ENCODE results near the gene TFB2M. TPM values are rescaled to one million over a fixed set of nuclear protein-coding genes. Genes with fewer than 3 reads are reported as not detected.
A peak's percentile ranks its signal among the peaks of the same experiment; 100 is the strongest.
"Not testable (repeated sequence)": the region's sequence is repeated elsewhere in the genome, so short reads cannot be mapped to it uniquely, and the experiment has no call there.

Gene TFB2M
- polyA plus RNA-seq, 1 donor = 15.1 TPM

DNA sequence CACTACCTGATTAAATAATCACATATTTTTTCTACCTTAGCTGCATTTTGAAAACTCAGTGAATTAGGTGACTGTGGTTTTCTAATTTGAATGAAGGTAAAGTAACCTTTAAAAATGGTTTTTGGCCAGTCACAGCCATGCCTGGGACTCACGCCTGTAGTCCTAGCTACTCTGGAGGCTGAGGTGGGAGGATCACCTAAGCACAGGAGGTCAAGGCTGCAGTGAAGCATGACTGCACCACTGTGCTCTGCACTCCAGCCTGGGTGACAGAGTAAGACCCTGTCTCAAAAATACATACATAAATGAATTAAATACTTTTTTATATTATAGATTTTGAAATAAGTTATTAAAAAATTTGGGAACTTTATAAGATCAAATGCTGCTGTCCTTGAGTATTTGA lies 5.9 kb upstream of the TFB2M start:
- no CpG with 5 or more reads among the region's 1 CpG for WGBS (ENCODE audit: insufficient coverage, low lambda C conversion rate)
- no peaks in the 10 kb centered on the region for H3K4me1 ChIP-seq (ENCODE audit: control insufficient read depth, insufficient read depth, low read length)
- no peaks in the 10 kb centered on the region for H3K27me3 ChIP-seq (ENCODE audit: control insufficient read depth, insufficient read depth, low read length)
- H3K9me3 ChIP-seq (ENCODE audit: control insufficient read depth, low read depth, low read length) = no peaks in the 10 kb centered on the region
- no peaks in the 10 kb centered on the region for H3K36me3 ChIP-seq (ENCODE audit: control insufficient read depth, insufficient read depth, low read length)
- no peak overlapping the region for H3K27ac ChIP-seq (ENCODE audit: low read length)
- H3K4me3 ChIP-seq (ENCODE audit: low read length) = no peak overlapping the region
- no peak for DNase-seq

DNA sequence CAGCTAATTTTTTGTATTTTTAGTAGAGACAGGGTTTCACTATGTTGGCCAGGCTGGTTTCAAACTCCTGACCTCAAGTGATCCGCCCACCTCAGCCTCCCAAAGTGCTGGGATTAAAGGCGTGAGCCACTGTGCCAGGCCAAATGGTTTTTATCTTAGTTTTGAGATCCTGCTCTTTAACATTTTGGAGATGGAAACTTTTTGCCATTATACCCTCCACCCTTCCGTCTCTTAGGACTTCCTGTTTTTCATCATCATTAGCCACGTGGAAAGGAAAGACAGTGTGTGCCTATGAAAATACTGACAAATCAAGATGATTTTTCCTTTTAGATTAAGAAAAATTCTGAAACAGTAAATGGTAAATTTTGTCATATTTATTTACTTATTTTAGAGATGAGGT lies 5.2 kb upstream of the TFB2M start:
- not testable (repeated sequence) for H3K4me3 ChIP-seq (ENCODE audit: low read length); H3K36me3 ChIP-seq (ENCODE audit: control insufficient read depth, insufficient read depth, low read length); H3K27me3 ChIP-seq (ENCODE audit: control insufficient read depth, insufficient read depth, low read length); H3K27ac ChIP-seq (ENCODE audit: low read length); H3K4me1 ChIP-seq (ENCODE audit: control insufficient read depth, insufficient read depth, low read length); DNase-seq; H3K9me3 ChIP-seq (ENCODE audit: control insufficient read depth, low read depth, low read length)
- WGBS (ENCODE audit: insufficient coverage, low lambda C conversion rate) = 81% methylated on average over 2 of the region's 4 CpGs

DNA sequence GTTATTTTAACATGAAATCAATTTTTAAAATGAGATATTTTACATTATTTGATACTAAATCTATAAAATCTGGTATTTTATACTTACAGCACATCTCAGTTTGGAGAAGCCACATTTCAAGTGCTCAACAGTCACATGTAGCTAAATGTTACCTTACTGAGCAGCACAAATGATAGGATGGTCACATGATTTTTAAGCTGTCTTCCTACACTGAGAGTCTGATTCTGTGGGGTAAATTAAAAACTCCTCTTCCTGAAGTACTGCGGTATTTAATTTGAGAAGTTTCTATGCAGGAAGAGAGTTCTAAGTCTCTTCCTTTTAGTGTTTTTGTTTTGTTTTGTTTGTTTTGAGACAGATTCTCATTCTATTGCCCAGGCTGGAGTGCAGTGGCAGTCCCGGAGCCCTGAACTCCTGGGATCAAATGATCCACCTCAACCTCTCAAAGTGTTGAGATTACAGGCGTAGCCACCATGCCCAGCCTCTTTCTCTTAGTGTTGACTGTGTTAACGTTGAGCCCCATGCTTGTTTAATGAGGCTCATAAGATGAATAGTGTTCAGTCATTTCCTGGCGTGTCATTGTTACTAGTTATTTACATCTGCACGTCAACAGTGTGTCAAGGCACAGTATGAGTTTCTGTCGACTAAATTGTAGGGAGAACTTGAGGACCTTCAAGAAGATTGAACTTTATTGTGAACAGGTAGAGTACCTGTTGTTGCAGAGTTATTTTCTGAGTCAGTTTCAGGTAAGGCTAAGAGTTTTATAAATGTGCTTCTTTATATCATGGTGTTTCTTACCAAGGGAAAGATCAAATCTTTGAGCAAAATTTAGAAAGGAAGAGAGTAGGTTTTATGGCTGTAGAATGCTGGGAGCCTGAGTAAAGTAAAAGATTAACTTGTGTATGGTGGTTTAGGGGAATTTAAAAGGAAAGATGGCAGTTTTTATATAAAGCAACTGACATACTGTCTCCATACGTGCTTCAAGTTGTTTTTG lies 3.5 kb upstream of the TFB2M start:
- WGBS (ENCODE audit: insufficient coverage, low lambda C conversion rate) = no CpG with 5 or more reads among the region's 8 CpGs
- peak in 1 of 2 donors; percentile 34 for DNase-seq
- Histone ChIP-seq H3K36me3 (ENCODE audit: control insufficient read depth, insufficient read depth, low read length) (no peaks in the 10 kb centered on the region), H3K9me3 (ENCODE audit: control insufficient read depth, low read depth, low read length) (no peaks in the 10 kb centered on the region), H3K27me3 (ENCODE audit: control insufficient read depth, insufficient read depth, low read length) (no peaks in the 10 kb centered on the region), H3K4me3 (ENCODE audit: low read length) (no peak overlapping the region), H3K27ac (ENCODE audit: low read length) (peak overlapping the region; percentile 4), H3K4me1 (ENCODE audit: control insufficient read depth, insufficient read depth, low read length) (peaks cover 2% of the 10 kb centered on the region)

GRCh38 chr1:246567646-246568235 lies 1.7 kb upstream of the TFB2M start:
- Histone ChIP-seq H3K4me3 (ENCODE audit: low read length) (peak overlapping the region; percentile 88), H3K36me3 (ENCODE audit: control insufficient read depth, insufficient read depth, low read length) (no peaks in the 10 kb centered on the region), H3K9me3 (ENCODE audit: control insufficient read depth, low read depth, low read length) (no peaks in the 10 kb centered on the region), H3K27me3 (ENCODE audit: control insufficient read depth, insufficient read depth, low read length) (no peaks in the 10 kb centered on the region), H3K27ac (ENCODE audit: low read length) (peak overlapping the region; percentile 94), H3K4me1 (ENCODE audit: control insufficient read depth, insufficient read depth, low read length) (peaks cover 2% of the 10 kb centered on the region)
- DNase-seq = no peak
- 50% methylated on average over 1 of the region's 4 CpGs for WGBS (ENCODE audit: insufficient coverage, low lambda C conversion rate)

- DNase-seq = peak in 1 of 2 donors; percentile 47
- H3K4me1 ChIP-seq (ENCODE audit: control insufficient read depth, insufficient read depth, low read length) = peaks cover 2% of the 10 kb centered on the region
- H3K9me3 ChIP-seq (ENCODE audit: control insufficient read depth, low read depth, low read length) = no peaks in the 10 kb centered on the region
- no peaks in the 10 kb centered on the region for H3K27me3 ChIP-seq (ENCODE audit: control insufficient read depth, insufficient read depth, low read length)
- no peaks in the 10 kb centered on the region for H3K36me3 ChIP-seq (ENCODE audit: control insufficient read depth, insufficient read depth, low read length)
- H3K27ac ChIP-seq (ENCODE audit: low read length) = peak overlapping the region; percentile 94
- peak overlapping the region; percentile 88 for H3K4me3 ChIP-seq (ENCODE audit: low read length)
- WGBS (ENCODE audit: insufficient coverage, low lambda C conversion rate) = 11% methylated on average over 3 of the region's 25 CpGs
These were observed 968 bp upstream of the TFB2M start for GRCh38 chr1:246566813-246567645.

DNA sequence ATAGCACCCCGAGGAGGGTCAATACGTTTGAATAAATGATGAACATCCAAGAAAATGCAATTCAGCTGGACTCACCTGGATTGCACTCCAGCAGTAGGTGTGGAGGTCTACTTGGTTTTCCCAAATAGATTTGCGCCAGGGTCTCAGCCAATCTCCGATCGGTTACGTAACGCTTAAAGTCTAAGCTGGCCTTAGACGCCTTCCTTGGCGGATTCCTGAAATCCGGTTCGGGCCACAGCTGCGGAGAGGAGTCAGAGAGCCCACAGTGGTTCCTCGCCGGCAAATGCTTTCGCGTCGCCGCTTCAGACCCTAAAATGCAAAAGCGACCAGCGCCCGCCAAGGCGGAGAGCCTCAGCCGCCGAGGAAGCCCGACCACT lies 322 bp downstream of the TFB2M start:
- no peaks in the 10 kb centered on the region for H3K9me3 ChIP-seq (ENCODE audit: control insufficient read depth, low read depth, low read length)
- peak overlapping the region; percentile 88 for H3K4me3 ChIP-seq (ENCODE audit: low read length)
- WGBS (ENCODE audit: insufficient coverage, low lambda C conversion rate) = no CpG with 5 or more reads among the region's 25 CpGs
- peaks cover 2% of the 10 kb centered on the region for H3K4me1 ChIP-seq (ENCODE audit: control insufficient read depth, insufficient read depth, low read length)
- peak overlapping the region; percentile 51 for H3K27ac ChIP-seq (ENCODE audit: low read length)
- DNase-seq = peak in 1 of 2 donors; percentile 35
- H3K36me3 ChIP-seq (ENCODE audit: control insufficient read depth, insufficient read depth, low read length) = peaks cover 2% of the 10 kb centered on the region
- no peaks in the 10 kb centered on the region for H3K27me3 ChIP-seq (ENCODE audit: control insufficient read depth, insufficient read depth, low read length)

GRCh38 chr1:246564839-246565750 lies 966 bp downstream of the TFB2M start:
- Histone ChIP-seq H3K27ac (ENCODE audit: low read length) (peak overlapping the region; percentile 51), H3K4me3 (ENCODE audit: low read length) (peak overlapping the region; percentile 88), H3K36me3 (ENCODE audit: control insufficient read depth, insufficient read depth, low read length) (peaks cover 6% of the 10 kb centered on the region), H3K9me3 (ENCODE audit: control insufficient read depth, low read depth, low read length) (no peaks in the 10 kb centered on the region), H3K27me3 (ENCODE audit: control insufficient read depth, insufficient read depth, low read length) (no peaks in the 10 kb centered on the region), H3K4me1 (ENCODE audit: control insufficient read depth, insufficient read depth, low read length) (peaks cover 2% of the 10 kb centered on the region)
- WGBS (ENCODE audit: insufficient coverage, low lambda C conversion rate) = 37% methylated on average over 2 of the region's 33 CpGs
- DNase-seq = no peak

GRCh38 chr1:246560833-246561232 lies 5.2 kb downstream of the TFB2M start:
- peaks cover 34% of the 10 kb centered on the region for H3K36me3 ChIP-seq (ENCODE audit: control insufficient read depth, insufficient read depth, low read length)
- not testable (repeated sequence) for DNase-seq; H3K4me3 ChIP-seq (ENCODE audit: low read length); H3K27ac ChIP-seq (ENCODE audit: low read length); H3K9me3 ChIP-seq (ENCODE audit: control insufficient read depth, low read depth, low read length); H3K4me1 ChIP-seq (ENCODE audit: control insufficient read depth, insufficient read depth, low read length); H3K27me3 ChIP-seq (ENCODE audit: control insufficient read depth, insufficient read depth, low read length)
- no CpG with 5 or more reads among the region's 10 CpGs for WGBS (ENCODE audit: insufficient coverage, low lambda C conversion rate)

GRCh38 chr1:246559310-246559709 lies 6.8 kb downstream of the TFB2M start:
- H3K27ac ChIP-seq (ENCODE audit: low read length) = no peak overlapping the region
- no peaks in the 10 kb centered on the region for H3K4me1 ChIP-seq (ENCODE audit: control insufficient read depth, insufficient read depth, low read length)
- no peaks in the 10 kb centered on the region for H3K27me3 ChIP-seq (ENCODE audit: control insufficient read depth, insufficient read depth, low read length)
- 100% methylated on average over 1 of the region's 4 CpGs for WGBS (ENCODE audit: insufficient coverage, low lambda C conversion rate)
- H3K9me3 ChIP-seq (ENCODE audit: control insufficient read depth, low read depth, low read length) = no peaks in the 10 kb centered on the region
- H3K4me3 ChIP-seq (ENCODE audit: low read length) = no peak overlapping the region
- no peak for DNase-seq
- H3K36me3 ChIP-seq (ENCODE audit: control insufficient read depth, insufficient read depth, low read length) = peaks cover 43% of the 10 kb centered on the region
